Neural progenitor cell (in vitro differentiated cells): ENCODE data around the gene UNC13B.

Source experiments
- EZH2 ChIP-seq: fragments of 200-600 bp; sonication (generic); IDR thresholded peaks from 2 replicates; pipeline ENCODE4 v1.6.1; 2017; ENCODE audit warnings: antibody characterized with exemption, mild to moderate bottlenecking, moderate library complexity
- TF ChIP-seq, protein P1 (sequence below): fragments of 200-600 bp; sonication (generic); IDR thresholded peaks from 2 replicates; pipeline ENCODE4 v1.5.1; 2017; ENCODE audit warnings: antibody characterized with exemption, mild to moderate bottlenecking

DNA sequence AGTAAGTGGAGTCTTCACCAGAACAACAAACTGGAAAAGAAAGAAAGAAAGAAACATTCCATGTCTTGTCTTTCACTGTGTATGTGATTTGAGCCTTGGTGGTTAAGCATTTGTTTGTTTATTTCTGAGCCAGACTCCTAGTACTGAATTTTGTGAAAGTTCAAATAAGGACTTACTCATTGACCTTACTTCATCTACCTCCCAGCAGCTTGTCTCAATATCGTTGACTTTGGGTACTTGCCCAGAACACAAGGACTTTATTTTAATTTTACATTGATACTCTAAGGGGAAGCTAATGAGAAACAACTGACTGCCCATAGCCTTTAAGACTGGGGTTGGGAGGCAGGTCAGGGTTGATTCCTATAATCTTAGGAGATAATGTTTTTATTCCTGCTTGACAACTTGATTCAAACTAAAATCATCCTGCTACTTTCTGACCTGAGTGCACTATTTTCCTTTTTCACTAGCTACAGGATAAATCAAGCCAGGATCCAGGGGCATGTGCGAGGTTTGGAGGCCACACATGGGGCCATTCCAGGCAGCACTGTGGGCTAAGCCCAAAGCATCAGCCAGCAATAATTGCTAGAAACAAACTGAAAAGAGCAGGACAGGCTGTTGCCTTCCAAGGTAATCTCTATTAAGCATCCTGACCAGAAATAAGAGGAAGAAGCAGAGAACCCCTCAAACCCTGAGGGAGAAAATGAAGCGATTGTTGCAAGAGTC is 189.2 kb downstream of the UNC13B start:
- TF ChIP-seq, protein P1, sequence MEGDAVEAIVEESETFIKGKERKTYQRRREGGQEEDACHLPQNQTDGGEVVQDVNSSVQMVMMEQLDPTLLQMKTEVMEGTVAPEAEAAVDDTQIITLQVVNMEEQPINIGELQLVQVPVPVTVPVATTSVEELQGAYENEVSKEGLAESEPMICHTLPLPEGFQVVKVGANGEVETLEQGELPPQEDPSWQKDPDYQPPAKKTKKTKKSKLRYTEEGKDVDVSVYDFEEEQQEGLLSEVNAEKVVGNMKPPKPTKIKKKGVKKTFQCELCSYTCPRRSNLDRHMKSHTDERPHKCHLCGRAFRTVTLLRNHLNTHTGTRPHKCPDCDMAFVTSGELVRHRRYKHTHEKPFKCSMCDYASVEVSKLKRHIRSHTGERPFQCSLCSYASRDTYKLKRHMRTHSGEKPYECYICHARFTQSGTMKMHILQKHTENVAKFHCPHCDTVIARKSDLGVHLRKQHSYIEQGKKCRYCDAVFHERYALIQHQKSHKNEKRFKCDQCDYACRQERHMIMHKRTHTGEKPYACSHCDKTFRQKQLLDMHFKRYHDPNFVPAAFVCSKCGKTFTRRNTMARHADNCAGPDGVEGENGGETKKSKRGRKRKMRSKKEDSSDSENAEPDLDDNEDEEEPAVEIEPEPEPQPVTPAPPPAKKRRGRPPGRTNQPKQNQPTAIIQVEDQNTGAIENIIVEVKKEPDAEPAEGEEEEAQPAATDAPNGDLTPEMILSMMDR: no peak
- no peak for TF ChIP-seq EZH2
